IMR-90 (cell line): ENCODE results near the gene ARPC2. TPM values are rescaled to one million over a fixed set of nuclear protein-coding genes. Genes with fewer than 3 reads are reported as not detected.

Source experiments
- ATAC-seq: fragments of 200-7000 bp; cut with Tn5 transposase; 2 replicates; pipeline ENCODE4 v1.9.1; 2020; ENCODE audit warnings: low read depth, mild to moderate bottlenecking, moderate library complexity
- BruUV-seq: library from RNA; stranded (reverse); fragments of 400-500 nt; replicated peaks from 2 replicates; lab custom pipeline; 2021; lab: Mats Ljungman, UMichigan
- CTCF ChIA-PET: fragments of 300-600 bp; formaldehyde crosslinking; extraction: SDS; loops from one replicate; lab custom pipeline; 2021; ENCODE audit warnings: antibody characterized with exemption; lab: Yijun Ruan, JAX
- POLR2A ChIA-PET: fragments of 300-600 bp; sonication (Branson Sonifier 250); formaldehyde crosslinking; loops from one replicate; lab custom pipeline; 2022; ENCODE audit warnings: antibody characterized with exemption; ENCODE audit not compliant: unreplicated experiment; lab: Charles Lee
- DNase-seq: peaks from one replicate; pipeline ENCODE4 v3.0.0; 2013
- H2AFZ ChIP-seq: replicated peaks from 2 replicates; pipeline ENCODE3; 2013; ENCODE audit warnings: low read length, mild to moderate bottlenecking; ENCODE audit not compliant: poor library complexity
- H2AK5ac ChIP-seq: 2 replicates; pipeline ENCODE4 v1.6.1; 2013; ENCODE audit warnings: low read depth, low read length, inconsistent platforms
- H2AK9ac ChIP-seq: replicated peaks from 2 replicates; pipeline ENCODE3; 2013; ENCODE audit warnings: mild to moderate bottlenecking, low read depth, low read length, moderate library complexity; ENCODE audit not compliant: poor library complexity
- H2BK120ac ChIP-seq: 2 replicates; pipeline ENCODE4 v1.6.1; 2013; ENCODE audit warnings: low read depth, low read length, inconsistent platforms
- H2BK15ac ChIP-seq: 3 replicates; pipeline ENCODE4 v1.6.1; 2013; ENCODE audit warnings: low read depth, low read length, inconsistent platforms
- H2BK20ac ChIP-seq: 2 replicates; pipeline ENCODE4 v1.6.1; 2013; ENCODE audit warnings: low read depth, mild to moderate bottlenecking, inconsistent platforms, low read length, moderate library complexity
- H2BK5ac ChIP-seq: 2 replicates; pipeline ENCODE4 v1.6.1; 2013; ENCODE audit warnings: mild to moderate bottlenecking, low read depth, low read length, inconsistent platforms; ENCODE audit not compliant: poor library complexity, severe bottlenecking
- H3K14ac ChIP-seq: replicated peaks from 2 replicates; pipeline ENCODE4 v1.6.1; 2013; ENCODE audit warnings: low read depth, low read length, inconsistent platforms
- H3K18ac ChIP-seq: 2 replicates; pipeline ENCODE4 v1.6.1; 2013; ENCODE audit warnings: low read depth, low read length, control low read depth
- H3K23ac ChIP-seq: 2 replicates; pipeline ENCODE4 v1.6.1; 2013; ENCODE audit warnings: low read depth, low read length, inconsistent platforms
- H3K27ac ChIP-seq: 2 replicates; pipeline ENCODE4 v1.5.1; 2013; ENCODE audit warnings: mild to moderate bottlenecking, control low read depth, low read length; ENCODE audit not compliant: insufficient read depth
- H3K27me3 ChIP-seq: 2 replicates; pipeline ENCODE4 v1.6.1; 2013; ENCODE audit warnings: low read length; ENCODE audit not compliant: control insufficient read depth, insufficient read depth
- H3K36me3 ChIP-seq: 2 replicates; pipeline ENCODE4 v1.6.1; 2013; ENCODE audit warnings: low read length, mixed read lengths; ENCODE audit not compliant: control insufficient read depth, insufficient read depth
- H3K4ac ChIP-seq: 2 replicates; pipeline ENCODE4 v1.6.1; 2013; ENCODE audit warnings: low read depth, low read length, inconsistent platforms
- H3K4me1 ChIP-seq: 2 replicates; pipeline ENCODE4 v1.6.1; 2013; ENCODE audit warnings: low read length, mixed read lengths; ENCODE audit not compliant: control insufficient read depth, insufficient read depth
- H3K4me2 ChIP-seq: 2 replicates; pipeline ENCODE4 v1.6.1; 2013; ENCODE audit warnings: low read depth, mild to moderate bottlenecking, control low read depth, low read length, moderate library complexity
- H3K4me3 ChIP-seq: 2 replicates; pipeline ENCODE4 v1.5.1; 2013; ENCODE audit warnings: low read depth, mild to moderate bottlenecking, control low read depth, low read length, moderate library complexity; ENCODE audit not compliant: insufficient read depth
- H3K56ac ChIP-seq: 2 replicates; pipeline ENCODE4 v1.6.1; 2013; ENCODE audit warnings: low read length, inconsistent platforms; ENCODE audit not compliant: insufficient read depth; ENCODE audit errors: extremely low read depth
- H3K79me1 ChIP-seq, 2 experiments: 2 replicates each; pipeline ENCODE4 v1.6.1; 2013; ENCODE audit warnings: low read length in 2 of 2, inconsistent platforms in 1 of 2, low read depth in 1 of 2
- H3K9ac ChIP-seq: 2 replicates; pipeline ENCODE4 v1.6.1; 2013; ENCODE audit warnings: low read depth, low read length, control low read depth
- H3K9me1 ChIP-seq: 2 replicates; pipeline ENCODE4 v1.6.1; 2013; ENCODE audit warnings: low read length, inconsistent platforms; ENCODE audit not compliant: insufficient read depth
- H3K9me3 ChIP-seq: 2 replicates; pipeline ENCODE4 v1.6.1; 2013; ENCODE audit warnings: low read length; ENCODE audit not compliant: control insufficient read depth, insufficient read depth
- H4K20me1 ChIP-seq: 2 replicates; pipeline ENCODE4 v1.6.1; 2013; ENCODE audit warnings: low read length, inconsistent platforms; ENCODE audit not compliant: insufficient read depth
- H4K5ac ChIP-seq: 2 replicates; pipeline ENCODE4 v1.6.1; 2013; ENCODE audit warnings: mild to moderate bottlenecking, low read depth, low read length, control low read depth
- H4K8ac ChIP-seq, 2 experiments: 2 replicates each; pipeline ENCODE4 v1.6.1; 2013; ENCODE audit warnings: low read depth in 2 of 2, low read length in 2 of 2, control low read depth in 1 of 2, inconsistent platforms in 1 of 2
- H4K91ac ChIP-seq: 2 replicates; pipeline ENCODE4 v1.6.1; 2013; ENCODE audit warnings: low read depth, low read length, inconsistent platforms; ENCODE audit not compliant: insufficient read depth
- BHLHE40 ChIP-seq: fragments of 150-350 bp; IDR thresholded peaks from 2 replicates; pipeline ENCODE4 v1.6.1; 2016; ENCODE audit warnings: mild to moderate bottlenecking, low read depth, low read length
- CEBPB ChIP-seq: IDR thresholded peaks from 2 replicates; pipeline ENCODE4 v1.6.1; 2012; ENCODE audit warnings: low read depth, low read length, improper control_type of control experiment
- CHD1 ChIP-seq: IDR thresholded peaks from 2 replicates; pipeline ENCODE4 v1.6.1; 2012; ENCODE audit warnings: low read depth, low read length, improper control_type of control experiment
- FOS ChIP-seq: fragments of 150-350 bp; IDR thresholded peaks from 2 replicates; pipeline ENCODE4 v1.6.1; 2016; ENCODE audit warnings: low read depth, low read length
- MXI1 ChIP-seq: IDR thresholded peaks from 2 replicates; pipeline ENCODE4 v1.6.1; 2012; ENCODE audit warnings: low read depth, mild to moderate bottlenecking, low read length, moderate library complexity, borderline replicate concordance
- NFE2L2 ChIP-seq: fragments of 150-350 bp; IDR thresholded peaks from 2 replicates; pipeline ENCODE4 v1.6.1; 2016; ENCODE audit warnings: low read depth, mild to moderate bottlenecking, low read length
- RCOR1 ChIP-seq: IDR thresholded peaks from 2 replicates; pipeline ENCODE4 v1.6.1; 2012; ENCODE audit warnings: mild to moderate bottlenecking, low read length, improper control_type of control experiment; ENCODE audit not compliant: insufficient replicate concordance
- RFX5 ChIP-seq: IDR thresholded peaks from 2 replicates; pipeline ENCODE4 v1.8.0; 2012; ENCODE audit warnings: low read depth, mild to moderate bottlenecking, low read length, moderate library complexity
- SMC3 ChIP-seq: fragments of 150-350 bp; IDR thresholded peaks from 2 replicates; pipeline ENCODE4 v1.6.1; 2016; ENCODE audit warnings: low read depth, mild to moderate bottlenecking, antibody characterized with exemption, low read length, moderate library complexity
- WGBS, 2 experiments: methylation state at CpG; one replicate each; pipeline versions ENCODE4 v1.1.5 to v1.1.7; 2013; ENCODE audit warnings: missing lambda C conversion rate in 2 of 2; ENCODE audit not compliant: insufficient read length in 1 of 2; ENCODE audit errors: extremely low coverage in 2 of 2; 5-methylcytosine and 5-hydroxymethylcytosine counted together
- dilution Hi-C: fragments of 300-500 bp; cut with HindIII; formaldehyde crosslinking; loops from one replicate; pipeline ENCODE4 v1.14.3; 2018; ENCODE audit warnings: low sequenced_read_pairs; ENCODE audit not compliant: unreplicated experiment
- in situ Hi-C: fragments of 300-500 bp; cut with MboI; formaldehyde crosslinking; loops from 3 replicates; pipeline ENCODE4 v1.14.3; 2019; ENCODE audit warnings: low sequenced_read_pairs, inconsistent platforms, mixed read lengths
- intact Hi-C: fragments of 100-400 bp; cut with micrococcal nuclease; formaldehyde crosslinking; loops from 2 replicates; pipeline ENCODE4 v1.10.0; 2022
- polyA plus RNA-seq, 3 experiments: library from polyadenylated mRNA; depleted of rRNA; stranded (reverse); fragments of >200 nt; gene quantifications; 2 replicates each; pipeline ENCODE4 v1.2.3, GENCODE V29; 2012; ENCODE audit warnings: low replicate concordance in 1 of 3
- total RNA-seq: library from RNA; depleted of rRNA; stranded (reverse); fragments of >200 nt; gene quantifications from 2 replicates; pipeline ENCODE4 v1.2.3, GENCODE V29; 2012

Gene ARPC2
- total and polyA plus RNA-seq, 2 of the 4 experiments (the other 2 are of a cell fraction) = 561 to 635 TPM

DNA sequence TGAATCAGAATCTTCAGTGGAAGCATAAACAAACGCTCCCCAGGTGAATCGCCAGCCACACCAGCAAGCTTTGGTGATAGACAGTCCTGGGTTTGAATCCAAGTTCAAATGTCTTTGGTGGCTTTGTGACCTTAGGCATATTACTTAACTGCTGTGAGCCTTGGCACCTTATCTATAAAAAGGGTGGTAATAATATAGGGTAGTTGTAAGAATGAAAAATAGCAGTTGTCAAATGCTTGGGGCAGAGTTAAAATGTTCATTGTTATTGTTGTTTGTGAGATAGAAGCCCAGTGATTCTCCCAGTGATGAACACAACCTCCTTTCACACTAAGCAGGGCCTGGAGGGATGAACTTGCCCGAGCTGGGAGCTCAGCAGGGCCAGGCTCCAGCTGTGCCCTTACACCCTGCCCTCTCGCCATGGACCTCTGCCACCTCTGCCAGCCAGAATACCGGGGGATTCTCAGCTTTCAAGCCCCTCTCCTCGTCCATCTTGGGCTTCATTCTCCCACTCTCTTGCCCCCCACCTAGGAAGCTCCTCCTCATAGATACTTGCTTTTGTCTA, 81.4 kb downstream of the ARPC2 start:
- H3K79me1 ChIP-seq = no peaks in the 10 kb centered on the region
- 58% methylated on average over 4 of the region's 6 CpGs; no CpG with 5 or more reads in 1 of the 2 experiments for WGBS, 2 experiments
- DNase-seq = no peak
- dilution Hi-C loops (no loop called here), in situ Hi-C loops (no loop called here), intact Hi-C loops (no loop called here)
- no peak overlapping the region for H3K4me3 ChIP-seq
- TF ChIP-seq FOS = no peak
- TF ChIP-seq NFE2L2 = no peak
- TF ChIP-seq BHLHE40 = no peak
- TF ChIP-seq CHD1 = no peak
- no peak for TF ChIP-seq CEBPB
- TF ChIP-seq MXI1 = no peak
- no peak for TF ChIP-seq RFX5
- TF ChIP-seq RCOR1 = no peak
- TF ChIP-seq SMC3 = no peak
- peak overlapping the region; percentile 53; the same call in 1 of the 2 replicates for H3K18ac ChIP-seq
- peak overlapping the region; percentile 99; the same call in 2 of the 3 replicates for H2BK15ac ChIP-seq
- peak overlapping the region; percentile 91 for H2AK9ac ChIP-seq
- no peak overlapping the region for H3K56ac ChIP-seq
- H2BK5ac ChIP-seq = peak overlapping the region; percentile 88
- H2AFZ ChIP-seq = peak overlapping the region; percentile 93
- H2BK120ac ChIP-seq = peak overlapping the region; percentile 87
- H2AK5ac ChIP-seq = peak overlapping the region; percentile 96; the same call in 1 of the 2 replicates
- CTCF ChIA-PET = interaction anchor here (1.1 to 1.3 kb wide), 2 partner anchors 28 to 58 kb away, joined by 3 read pairs; partner anchors contain the start of genes CATIP and PNKD
- H2BK20ac ChIP-seq = peak overlapping the region; percentile 23; the same call in 1 of the 2 replicates
- no peaks in the 10 kb centered on the region for H3K27me3 ChIP-seq
- H3K27ac ChIP-seq = no peak overlapping the region
- peak overlapping the region; percentile 79 for H3K14ac ChIP-seq
- H4K20me1 ChIP-seq = no peaks in the 10 kb centered on the region
- no peak overlapping the region for H3K9ac ChIP-seq
- no peaks in the 10 kb centered on the region for H3K36me3 ChIP-seq
- no peaks in the 10 kb centered on the region for H3K9me3 ChIP-seq
- H4K5ac ChIP-seq = peak overlapping the region; percentile 43; the same call in 1 of the 2 replicates
- no peak overlapping the region for H3K4me2 ChIP-seq
- POLR2A ChIA-PET = interaction anchor here (0.6 kb wide), 1 partner anchor 71 kb away, joined by 3 read pairs; no protein-coding TSS in a partner anchor
- no peak overlapping the region for H3K23ac ChIP-seq
- no TSS peak for BruUV-seq
- peak overlapping the region; percentile 31 for H4K91ac ChIP-seq
- peaks cover 5% of the 10 kb centered on the region for H3K9me1 ChIP-seq
- H3K4me1 ChIP-seq = peaks cover 4% of the 10 kb centered on the region; the same call in 1 of the 2 replicates
- H3K4ac ChIP-seq = peak overlapping the region; percentile 96
- ATAC-seq = no peak
- H4K8ac ChIP-seq = peak overlapping the region; percentile 89 to 95; a peak in 3 of 4 replicates
